K562 (cell line): Measurements from ENCODE around the gene C1RL.

Experiments used
- EZH2 ChIP-seq: IDR thresholded peaks from 2 replicates; pipeline ENCODE4 v1.6.1; 2012; ENCODE audit warnings: low read depth, mild to moderate bottlenecking, inconsistent platforms, low read length, borderline replicate concordance
- GABPA ChIP-seq: fragments of 200-800 bp; sonication (Bioruptor generic); conservative IDR thresholded peaks from 2 replicates; pipeline ENCODE4 v1.6.1; 2016; ENCODE audit warnings: low read depth, missing genetic modification characterization, missing compliant biosample characterization
- HMG20A ChIP-seq: fragments of 450-650 bp; formaldehyde crosslinking; conservative IDR thresholded peaks from 2 replicates; pipeline ENCODE4 v1.4.0; 2020; ENCODE audit warnings: mild to moderate bottlenecking, mixed read lengths
- RBM22 ChIP-seq: fragments of 200-400 bp; formaldehyde crosslinking; IDR thresholded peaks from 2 replicates; pipeline ENCODE4 v1.6.1; 2018; ENCODE audit warnings: low read length, low read depth; ENCODE audit not compliant: poor library complexity, severe bottlenecking
- SAP30 ChIP-seq: fragments of 200-600 bp; sonication (generic); IDR thresholded peaks from 2 replicates; pipeline ENCODE4 v1.6.1; 2012; ENCODE audit warnings: borderline replicate concordance, low read depth, mild to moderate bottlenecking, moderate library complexity, low read length, control low read depth, inconsistent platforms; ENCODE audit not compliant: insufficient read depth, poor library complexity, severe bottlenecking
- SNAPC5 ChIP-seq: fragments of 250-450 bp; sonication (Bioruptor Pico); IDR thresholded peaks from 2 replicates; pipeline ENCODE4 v1.8.0; 2021; ENCODE audit warnings: moderate library complexity, mild to moderate bottlenecking, inconsistent platforms
- TSC22D4 ChIP-seq: fragments of 450-650 bp; IDR thresholded peaks from 2 replicates; pipeline ENCODE4 v1.6.1; 2016; ENCODE audit warnings: missing genetic modification characterization, missing biosample characterization, control low read depth
- ZBTB9 ChIP-seq: fragments of 450-650 bp; formaldehyde crosslinking; IDR thresholded peaks from 2 replicates; pipeline ENCODE4 v1.4.0; 2020; ENCODE audit warnings: mild to moderate bottlenecking, moderate library complexity
- TF ChIP-seq, protein P1 (sequence below), 3 experiments: IDR thresholded peaks in 2 of 3; conservative IDR thresholded peaks in 1 of 3; 2 replicates each; pipeline ENCODE4 v1.5.1; 2011 to 2012; ENCODE audit warnings: low read length in 3 of 3, mild to moderate bottlenecking in 3 of 3, control low read depth in 2 of 3, improper control_type of control experiment in 1 of 3, inconsistent platforms in 1 of 3, low read depth in 1 of 3, mixed read lengths in 1 of 3, moderate library complexity in 1 of 3; ENCODE audit not compliant: insufficient read depth in 2 of 3
- TF ChIP-seq, protein P2 (sequence below): sonication (generic); formaldehyde crosslinking; IDR thresholded peaks from 2 replicates; pipeline ENCODE4 v1.8.1; 2023; ENCODE audit warnings: missing genetic modification reagents, mild to moderate bottlenecking, borderline replicate concordance

DNA sequence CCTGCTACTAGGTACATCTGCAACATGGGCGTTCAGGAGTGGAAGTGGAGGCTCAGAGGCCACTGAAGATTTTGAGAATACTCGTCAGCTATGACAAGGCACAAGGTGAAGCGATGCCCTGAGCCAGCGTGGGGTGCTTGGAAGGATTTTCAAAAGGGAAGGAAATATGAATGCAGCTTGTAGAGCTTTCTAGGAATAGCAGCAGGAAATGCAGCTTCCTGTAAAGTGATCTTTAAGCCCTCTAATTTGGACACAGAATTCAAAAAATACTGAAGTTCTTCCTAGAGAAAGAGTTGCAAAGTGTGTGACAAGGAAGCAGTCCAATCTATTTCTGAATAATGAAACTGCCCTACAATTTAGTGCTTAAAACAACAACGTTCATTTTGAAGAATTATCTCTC is 61.7 kb downstream of the C1RL start:
- TF ChIP-seq HMG20A: no peak
- TF ChIP-seq, protein P1, sequence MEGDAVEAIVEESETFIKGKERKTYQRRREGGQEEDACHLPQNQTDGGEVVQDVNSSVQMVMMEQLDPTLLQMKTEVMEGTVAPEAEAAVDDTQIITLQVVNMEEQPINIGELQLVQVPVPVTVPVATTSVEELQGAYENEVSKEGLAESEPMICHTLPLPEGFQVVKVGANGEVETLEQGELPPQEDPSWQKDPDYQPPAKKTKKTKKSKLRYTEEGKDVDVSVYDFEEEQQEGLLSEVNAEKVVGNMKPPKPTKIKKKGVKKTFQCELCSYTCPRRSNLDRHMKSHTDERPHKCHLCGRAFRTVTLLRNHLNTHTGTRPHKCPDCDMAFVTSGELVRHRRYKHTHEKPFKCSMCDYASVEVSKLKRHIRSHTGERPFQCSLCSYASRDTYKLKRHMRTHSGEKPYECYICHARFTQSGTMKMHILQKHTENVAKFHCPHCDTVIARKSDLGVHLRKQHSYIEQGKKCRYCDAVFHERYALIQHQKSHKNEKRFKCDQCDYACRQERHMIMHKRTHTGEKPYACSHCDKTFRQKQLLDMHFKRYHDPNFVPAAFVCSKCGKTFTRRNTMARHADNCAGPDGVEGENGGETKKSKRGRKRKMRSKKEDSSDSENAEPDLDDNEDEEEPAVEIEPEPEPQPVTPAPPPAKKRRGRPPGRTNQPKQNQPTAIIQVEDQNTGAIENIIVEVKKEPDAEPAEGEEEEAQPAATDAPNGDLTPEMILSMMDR (IDR thresholded peaks at IDR 0.05 in 2 of 3, conservative IDR thresholded peaks at IDR 0.05 in 1 of 3; ENCODE audit: insufficient read depth in 2 of 3, low read depth in 1 of 3, low read length in 3 of 3): no peak
- TF ChIP-seq, protein P2, sequence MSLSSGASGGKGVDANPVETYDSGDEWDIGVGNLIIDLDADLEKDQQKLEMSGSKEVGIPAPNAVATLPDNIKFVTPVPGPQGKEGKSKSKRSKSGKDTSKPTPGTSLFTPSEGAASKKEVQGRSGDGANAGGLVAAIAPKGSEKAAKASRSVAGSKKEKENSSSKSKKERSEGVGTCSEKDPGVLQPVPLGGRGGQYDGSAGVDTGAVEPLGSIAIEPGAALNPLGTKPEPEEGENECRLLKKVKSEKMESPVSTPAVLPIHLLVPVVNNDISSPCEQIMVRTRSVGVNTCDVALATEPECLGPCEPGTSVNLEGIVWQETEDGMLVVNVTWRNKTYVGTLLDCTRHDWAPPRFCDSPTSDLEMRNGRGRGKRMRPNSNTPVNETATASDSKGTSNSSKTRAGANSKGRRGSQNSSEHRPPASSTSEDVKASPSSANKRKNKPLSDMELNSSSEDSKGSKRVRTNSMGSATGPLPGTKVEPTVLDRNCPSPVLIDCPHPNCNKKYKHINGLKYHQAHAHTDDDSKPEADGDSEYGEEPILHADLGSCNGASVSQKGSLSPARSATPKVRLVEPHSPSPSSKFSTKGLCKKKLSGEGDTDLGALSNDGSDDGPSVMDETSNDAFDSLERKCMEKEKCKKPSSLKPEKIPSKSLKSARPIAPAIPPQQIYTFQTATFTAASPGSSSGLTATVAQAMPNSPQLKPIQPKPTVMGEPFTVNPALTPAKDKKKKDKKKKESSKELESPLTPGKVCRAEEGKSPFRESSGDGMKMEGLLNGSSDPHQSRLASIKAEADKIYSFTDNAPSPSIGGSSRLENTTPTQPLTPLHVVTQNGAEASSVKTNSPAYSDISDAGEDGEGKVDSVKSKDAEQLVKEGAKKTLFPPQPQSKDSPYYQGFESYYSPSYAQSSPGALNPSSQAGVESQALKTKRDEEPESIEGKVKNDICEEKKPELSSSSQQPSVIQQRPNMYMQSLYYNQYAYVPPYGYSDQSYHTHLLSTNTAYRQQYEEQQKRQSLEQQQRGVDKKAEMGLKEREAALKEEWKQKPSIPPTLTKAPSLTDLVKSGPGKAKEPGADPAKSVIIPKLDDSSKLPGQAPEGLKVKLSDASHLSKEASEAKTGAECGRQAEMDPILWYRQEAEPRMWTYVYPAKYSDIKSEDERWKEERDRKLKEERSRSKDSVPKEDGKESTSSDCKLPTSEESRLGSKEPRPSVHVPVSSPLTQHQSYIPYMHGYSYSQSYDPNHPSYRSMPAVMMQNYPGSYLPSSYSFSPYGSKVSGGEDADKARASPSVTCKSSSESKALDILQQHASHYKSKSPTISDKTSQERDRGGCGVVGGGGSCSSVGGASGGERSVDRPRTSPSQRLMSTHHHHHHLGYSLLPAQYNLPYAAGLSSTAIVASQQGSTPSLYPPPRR (CRISPR knock-in tag): no peak
- TF ChIP-seq EZH2: no peak
- TF ChIP-seq TSC22D4 (tag): no peak
- no peak for TF ChIP-seq GABPA (tag)
- TF ChIP-seq SAP30: no peak
- TF ChIP-seq SNAPC5 (CRISPR knock-in tag): no peak
- no peak for TF ChIP-seq RBM22
- TF ChIP-seq ZBTB9 (CRISPR knock-in tag): no peak
